Skeletal muscle tissue (tissue), 4 donors: ENCODE results near the gene SYNJ1. TPM values are rescaled to one million over a fixed set of nuclear protein-coding genes. Genes with fewer than 3 reads are reported as not detected.

Experiments
- H3K27ac ChIP-seq: one replicate; pipeline ENCODE4 v1.7.0; 2013; ENCODE audit warnings: mild to moderate bottlenecking, low read depth, low read length, inconsistent platforms
- H3K27me3 ChIP-seq, 3 donors: one replicate each; pipeline ENCODE4 v1.7.0; 2013; ENCODE audit warnings: low read length in 3 of 3; ENCODE audit not compliant: control insufficient read depth in 3 of 3, insufficient read depth in 3 of 3
- H3K36me3 ChIP-seq, 3 donors: one replicate each; pipeline ENCODE4 v1.7.0; 2013; ENCODE audit warnings: low read length in 3 of 3; ENCODE audit not compliant: control insufficient read depth in 3 of 3, insufficient read depth in 3 of 3
- H3K4me1 ChIP-seq, 3 donors: one replicate each; pipeline ENCODE4 v1.7.0; 2013; ENCODE audit warnings: low read length in 3 of 3, mild to moderate bottlenecking in 3 of 3; ENCODE audit not compliant: control insufficient read depth in 3 of 3, insufficient read depth in 3 of 3
- H3K4me3 ChIP-seq, 3 donors: one replicate each; pipeline ENCODE4 v1.7.0; 2013; ENCODE audit warnings: low read length in 3 of 3
- H3K9ac ChIP-seq, 3 donors: one replicate each; pipeline ENCODE4 v1.7.0; 2013; ENCODE audit warnings: low read length in 3 of 3, mild to moderate bottlenecking in 3 of 3, moderate library complexity in 2 of 3, low read depth in 1 of 3
- H3K9me3 ChIP-seq, 3 donors: one replicate each; pipeline ENCODE4 v1.7.0; 2013; ENCODE audit warnings: low read length in 3 of 3; ENCODE audit not compliant: control insufficient read depth in 3 of 3
- total RNA-seq: library from RNA; depleted of rRNA; stranded (reverse); fragments of >200 nt; gene quantifications from one replicate; pipeline ENCODE4 v1.2.3, GENCODE V29; 2014
- donor health status: Osteomylitis.

SYNJ1 gene
- total RNA-seq, 1 donor from 2014 or later = 4.7 TPM

DNA sequence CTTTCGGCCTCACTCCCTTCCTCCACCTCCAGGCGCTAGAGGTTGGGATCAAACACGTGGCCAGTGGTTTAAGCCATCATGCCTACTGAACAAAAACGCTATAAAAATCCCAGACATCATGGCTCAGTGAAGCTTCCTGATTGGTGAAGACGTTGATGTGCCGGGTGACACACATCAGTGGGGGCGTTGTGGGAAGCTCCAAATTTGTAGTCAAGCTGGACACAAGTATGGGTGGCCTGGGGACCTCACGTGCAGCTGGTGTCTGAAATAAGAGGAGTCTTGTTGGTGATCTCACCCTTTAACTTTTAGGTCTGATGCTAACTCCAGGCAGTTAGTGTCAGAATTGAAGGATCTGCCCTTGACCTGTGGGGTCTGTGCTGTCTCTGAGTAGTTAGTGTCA is 122.3 kb downstream of the SYNJ1 start:
- Histone ChIP-seq H3K4me1 (no peaks in the 10 kb centered on the region), H3K27ac (no peak overlapping the region), H3K9me3 (no peaks in the 10 kb centered on the region), H3K36me3 (peaks cover 59 to 67% (median 64%) of the 10 kb centered on the region in 3 donors), H3K27me3 (no peaks in the 10 kb centered on the region), H3K4me3 (no peak overlapping the region), H3K9ac (no peak overlapping the region)

DNA sequence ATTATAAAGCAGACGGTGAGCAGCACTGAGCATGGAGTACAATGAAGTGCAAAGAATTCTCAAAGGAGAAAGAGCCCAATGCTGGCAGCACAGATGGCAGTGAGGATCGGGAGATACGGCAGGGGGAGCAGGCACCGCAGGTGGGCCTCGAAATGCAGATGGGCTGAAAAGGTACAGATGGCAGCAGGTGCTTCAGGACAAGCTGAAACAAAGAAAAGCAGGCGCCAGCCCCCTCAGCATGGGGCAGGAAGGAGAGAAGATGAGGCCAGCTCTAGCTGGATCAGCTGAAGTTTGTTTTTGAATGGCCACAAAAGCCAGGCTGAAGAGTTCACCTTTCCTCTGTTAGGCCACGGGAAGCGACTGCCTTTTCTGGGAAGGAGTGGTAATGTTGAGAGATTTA is 123.3 kb downstream of the SYNJ1 start:
- peaks cover 0 to 3% (median 0%) of the 10 kb centered on the region in 3 donors for H3K4me1 ChIP-seq
- no peak overlapping the region for H3K4me3 ChIP-seq
- H3K9me3 ChIP-seq = no peaks in the 10 kb centered on the region
- no peaks in the 10 kb centered on the region for H3K27me3 ChIP-seq
- H3K36me3 ChIP-seq = peaks cover 65 to 74% (median 65%) of the 10 kb centered on the region in 3 donors
- no peak overlapping the region for H3K9ac ChIP-seq
- H3K27ac ChIP-seq = no peak overlapping the region

DNA sequence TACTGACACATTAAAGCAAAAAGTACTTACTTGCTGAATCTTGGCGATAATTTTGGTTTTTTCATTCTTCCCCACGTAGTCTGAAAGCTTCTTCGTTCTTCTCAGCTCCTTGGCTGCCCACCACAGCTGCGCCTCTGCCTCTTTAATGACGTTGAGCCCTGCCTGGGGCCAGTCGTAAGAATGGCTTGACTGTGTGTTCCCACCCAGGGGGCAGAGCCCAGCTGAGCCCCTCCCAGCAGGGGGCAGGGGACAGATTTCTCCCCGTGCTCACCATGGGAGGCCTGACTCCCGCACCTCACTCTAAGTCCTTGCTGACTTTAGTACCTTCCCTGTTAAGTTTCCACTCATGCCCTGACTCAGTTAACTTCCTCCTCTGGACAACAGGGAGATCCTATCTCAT is 124.7 kb downstream of the SYNJ1 start:
- no peaks in the 10 kb centered on the region for H3K9me3 ChIP-seq

DNA sequence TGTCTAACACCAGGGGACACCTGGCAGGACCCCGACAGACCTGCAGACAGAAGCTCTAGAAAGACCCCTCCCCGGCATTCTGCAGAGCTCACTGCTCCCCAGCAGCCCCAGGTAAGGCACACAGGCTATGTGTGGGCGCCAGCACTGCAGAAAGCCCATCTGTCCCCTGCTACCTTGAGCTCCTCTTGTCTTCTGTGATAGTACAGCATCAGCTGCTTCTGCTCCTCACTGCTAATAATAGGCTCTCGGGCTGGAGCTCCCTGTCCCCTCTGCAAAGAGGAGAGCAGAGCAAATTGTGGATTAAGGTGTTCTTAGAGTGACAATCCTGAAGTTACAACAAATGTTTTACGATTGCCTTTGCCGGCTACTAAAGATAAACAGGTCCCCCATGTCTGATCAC is 125.7 kb downstream of the SYNJ1 start:
- peaks cover 0 to 10% (median 3%) of the 10 kb centered on the region in 3 donors for H3K4me1 ChIP-seq
- no peaks in the 10 kb centered on the region for H3K9me3 ChIP-seq
- H3K27me3 ChIP-seq = no peaks in the 10 kb centered on the region
- H3K9ac ChIP-seq = no peak overlapping the region
- H3K4me3 ChIP-seq = no peak overlapping the region
- no peak overlapping the region for H3K27ac ChIP-seq
- peaks cover 54 to 70% (median 67%) of the 10 kb centered on the region in 3 donors for H3K36me3 ChIP-seq

More for the DNA sequence above, 124.7 kb downstream of the SYNJ1 start:
- Histone ChIP-seq H3K4me1 (peaks cover 0 to 10% (median 3%) of the 10 kb centered on the region in 3 donors), H3K27ac (no peak overlapping the region), H3K4me3 (no peak overlapping the region), H3K36me3 (peaks cover 62 to 72% (median 67%) of the 10 kb centered on the region in 3 donors), H3K9ac (no peak overlapping the region), H3K27me3 (no peaks in the 10 kb centered on the region)

DNA sequence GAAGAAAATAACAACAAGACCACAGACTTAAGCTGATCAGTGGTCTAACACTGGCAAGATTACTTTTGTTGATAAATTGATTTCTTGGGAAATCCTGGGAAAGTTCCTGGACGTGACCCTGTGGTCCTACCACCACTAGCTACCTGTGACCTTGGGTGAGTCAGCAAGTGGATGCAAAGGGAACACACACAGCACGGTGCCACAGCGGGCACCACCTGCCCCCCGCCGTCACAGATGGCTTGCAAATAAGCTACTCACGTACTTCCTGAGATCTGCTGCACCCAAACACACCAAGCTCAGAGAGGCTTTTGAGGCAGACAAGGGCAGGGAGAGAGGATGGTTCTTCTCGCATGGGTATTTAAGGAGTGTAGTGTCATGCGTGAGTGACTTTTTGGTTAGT is 128.3 kb downstream of the SYNJ1 start:
- Histone ChIP-seq H3K27ac (no peak overlapping the region), H3K4me3 (no peak overlapping the region), H3K36me3 (peaks cover 34 to 47% (median 43%) of the 10 kb centered on the region in 3 donors), H3K9me3 (no peaks in the 10 kb centered on the region), H3K9ac (no peak overlapping the region), H3K27me3 (no peaks in the 10 kb centered on the region), H3K4me1 (peaks cover 0 to 10% (median 3%) of the 10 kb centered on the region in 3 donors)

DNA sequence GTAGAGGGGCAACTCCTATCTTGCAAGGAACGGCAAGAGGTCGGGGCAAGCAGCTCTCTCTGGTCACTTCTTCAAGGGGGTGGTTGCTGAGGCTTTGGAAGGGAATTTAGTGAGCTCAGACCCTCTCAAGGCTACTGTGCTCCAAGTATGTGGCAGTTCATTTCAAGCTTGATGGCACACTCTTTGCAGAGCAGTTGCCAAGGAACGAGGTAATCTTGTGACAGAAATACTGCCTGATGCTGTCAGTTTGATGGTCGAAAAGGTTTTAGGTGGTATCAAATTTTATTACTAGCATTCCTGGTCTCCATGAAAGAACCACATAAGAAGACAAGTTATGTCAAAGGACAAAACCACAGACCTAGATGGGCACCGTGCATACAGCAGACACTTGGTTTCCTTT is 128.7 kb downstream of the SYNJ1 start:
- Histone ChIP-seq H3K4me1 (peaks cover 0 to 10% (median 3%) of the 10 kb centered on the region in 3 donors), H3K27ac (no peak overlapping the region), H3K4me3 (no peak overlapping the region), H3K27me3 (no peaks in the 10 kb centered on the region), H3K9me3 (no peaks in the 10 kb centered on the region), H3K36me3 (peaks cover 29 to 42% (median 39%) of the 10 kb centered on the region in 3 donors), H3K9ac (no peak overlapping the region)

DNA sequence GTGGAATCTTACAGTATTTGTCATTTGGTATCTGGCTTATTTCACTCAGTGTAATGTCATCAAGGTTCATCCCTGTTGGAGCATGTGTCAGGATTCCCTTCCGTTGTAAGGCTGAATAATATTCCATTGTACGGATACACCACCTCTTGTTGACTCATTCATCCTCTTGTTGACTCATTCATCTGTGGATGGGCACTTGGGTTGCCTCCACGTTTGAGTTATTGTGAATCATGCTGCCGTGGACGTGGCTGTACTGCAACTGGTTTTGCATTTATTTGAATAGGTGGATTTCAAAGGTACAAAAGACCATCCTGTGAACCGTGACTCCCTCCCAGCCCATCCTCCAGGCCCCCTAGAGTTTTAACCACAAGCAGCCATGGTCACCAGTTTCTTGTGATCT is 130.6 kb downstream of the SYNJ1 start:
- Histone ChIP-seq H3K4me3 (no peak overlapping the region), H3K27me3 (no peaks in the 10 kb centered on the region), H3K36me3 (peaks cover 13 to 24% (median 21%) of the 10 kb centered on the region in 3 donors), H3K9ac (no peak overlapping the region), H3K9me3 (no peaks in the 10 kb centered on the region), H3K27ac (no peak overlapping the region), H3K4me1 (peaks cover 0 to 10% (median 3%) of the 10 kb centered on the region in 3 donors)

DNA sequence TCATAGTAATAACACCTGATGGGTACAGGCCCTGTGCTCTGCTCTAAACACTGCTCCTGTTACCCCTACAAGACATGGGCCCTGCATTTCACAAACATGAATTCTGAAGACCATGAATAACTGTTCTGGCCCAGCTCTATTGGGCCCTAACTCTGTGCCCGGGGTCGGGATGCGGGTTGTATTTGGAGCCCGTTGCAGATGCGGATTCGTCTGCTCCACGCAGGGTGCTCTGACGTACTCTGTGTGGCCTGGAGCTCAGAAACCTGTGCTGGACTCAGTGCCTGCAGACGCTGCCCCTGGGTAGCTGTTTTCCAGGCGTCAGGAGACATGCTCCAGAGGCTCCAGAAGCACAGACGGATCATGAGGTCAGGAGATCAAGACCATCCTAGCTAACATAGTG is 132.4 kb downstream of the SYNJ1 start:
- no peak overlapping the region for H3K9ac ChIP-seq
- no peaks in the 10 kb centered on the region for H3K9me3 ChIP-seq
- no peak overlapping the region for H3K27ac ChIP-seq
- peaks cover 5 to 18% (median 17%) of the 10 kb centered on the region in 3 donors for H3K36me3 ChIP-seq
- H3K4me3 ChIP-seq = no peak overlapping the region
- H3K27me3 ChIP-seq = no peaks in the 10 kb centered on the region
- H3K4me1 ChIP-seq = peaks cover 0 to 10% (median 3%) of the 10 kb centered on the region in 3 donors

DNA sequence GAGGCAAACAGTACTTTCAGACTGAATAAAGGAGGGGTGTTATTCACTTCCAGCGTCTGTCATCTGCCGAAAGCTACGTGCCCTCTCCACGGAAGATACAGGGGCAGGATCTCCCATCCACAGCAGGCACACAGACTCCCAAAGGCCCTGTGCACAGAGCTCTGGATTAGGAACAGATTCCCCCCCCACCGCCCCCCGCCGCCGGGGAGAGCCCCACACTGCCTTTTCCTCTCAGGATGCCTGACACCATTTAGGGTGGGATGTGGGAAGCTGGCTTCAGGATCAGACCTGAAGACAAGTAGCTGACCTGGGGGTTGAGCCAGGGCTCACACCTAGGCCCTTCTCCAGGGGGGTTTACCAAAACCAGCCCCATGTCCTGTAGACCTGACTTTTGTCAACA is 134.1 kb downstream of the SYNJ1 start:
- peaks cover 0 to 6% (median 5%) of the 10 kb centered on the region in 3 donors for H3K36me3 ChIP-seq
- H3K9me3 ChIP-seq = no peaks in the 10 kb centered on the region
- no peaks in the 10 kb centered on the region for H3K4me1 ChIP-seq
- H3K27ac ChIP-seq = no peak overlapping the region
- H3K4me3 ChIP-seq = no peak overlapping the region
- H3K9ac ChIP-seq = no peak overlapping the region
- H3K27me3 ChIP-seq = no peaks in the 10 kb centered on the region

DNA sequence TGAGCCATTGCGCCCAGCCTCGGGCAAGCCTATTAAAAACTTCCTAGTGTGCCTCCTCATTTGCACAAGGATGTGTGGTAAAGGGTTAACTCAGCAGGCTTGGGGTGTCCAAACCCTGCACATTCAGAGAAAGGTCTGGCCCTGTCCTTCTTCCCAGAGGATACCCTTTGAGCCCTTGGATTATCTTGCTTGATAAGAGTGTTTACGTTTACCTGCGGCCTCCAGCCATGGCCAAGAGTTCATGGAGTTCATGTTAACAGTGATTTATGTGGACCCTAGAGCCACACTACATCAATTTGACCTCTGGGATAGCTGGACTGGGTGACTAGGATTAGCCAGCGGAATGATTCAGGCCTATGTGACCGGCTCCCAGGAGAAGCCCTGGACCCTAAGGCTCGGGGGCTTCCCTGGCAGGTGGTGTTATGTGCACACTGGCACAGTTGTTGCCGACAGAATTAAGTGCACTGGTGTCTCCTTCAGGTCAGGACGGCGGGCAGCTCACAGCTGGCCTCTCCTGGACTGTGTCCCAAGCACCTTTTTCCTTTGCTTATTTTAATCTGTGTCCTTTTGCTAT is 134.8 kb downstream of the SYNJ1 start:
- no peak overlapping the region for H3K9ac ChIP-seq
- H3K27me3 ChIP-seq = no peaks in the 10 kb centered on the region
- peaks cover 0 to 5% (median 3%) of the 10 kb centered on the region in 3 donors for H3K36me3 ChIP-seq
- no peak overlapping the region for H3K27ac ChIP-seq
- no peaks in the 10 kb centered on the region for H3K4me1 ChIP-seq
- H3K4me3 ChIP-seq = no peak overlapping the region
- H3K9me3 ChIP-seq = no peaks in the 10 kb centered on the region
